Activated effector memory CD4-positive, alpha-beta T cell treated with Interleukin-2 at 50 U/mL for 16 hours (primary cell): ENCODE results near the gene HOXD8.

Experiments
- DNase-seq: peaks from one replicate; pipeline ENCODE4 v3.0.0-alpha.2; 2020

Gene HOXD8

GRCh38 chr2:176160986-176161824 lies 31.7 kb downstream of the HOXD8 start:
- DNase-seq: no peak

GRCh38 chr2:176161825-176162626 lies 32.5 kb downstream of the HOXD8 start:
- no peak for DNase-seq

GRCh38 chr2:176162911-176163671 lies 33.6 kb downstream of the HOXD8 start:
- no peak for DNase-seq

GRCh38 chr2:176163672-176164056 lies 34.2 kb downstream of the HOXD8 start:
- DNase-seq: no peak

- no peak for DNase-seq
These were observed 34.7 kb downstream of the HOXD8 start for GRCh38 chr2:176164201-176164600.

GRCh38 chr2:176164611-176165369 lies 35.3 kb downstream of the HOXD8 start:
- no peak for DNase-seq

GRCh38 chr2:176165370-176166050 lies 36.0 kb downstream of the HOXD8 start:
- no peak for DNase-seq

GRCh38 chr2:176166272-176166671 lies 36.8 kb downstream of the HOXD8 start:
- DNase-seq: no peak

- no peak for DNase-seq
These were observed 37.9 kb downstream of the HOXD8 start for GRCh38 chr2:176167398-176167797.

GRCh38 chr2:176169181-176169580 lies 39.7 kb downstream of the HOXD8 start:
- DNase-seq: no peak

GRCh38 chr2:176169711-176170110 lies 40.2 kb downstream of the HOXD8 start:
- no peak for DNase-seq

GRCh38 chr2:176170602-176171305 lies 41.2 kb downstream of the HOXD8 start:
- no peak for DNase-seq

- DNase-seq: no peak
These were observed 42.0 kb downstream of the HOXD8 start for GRCh38 chr2:176171351-176172006.

- DNase-seq: no peak
These were observed 42.7 kb downstream of the HOXD8 start for GRCh38 chr2:176172007-176172894.

GRCh38 chr2:176172895-176173566 lies 43.5 kb downstream of the HOXD8 start:
- DNase-seq: no peak

- DNase-seq: no peak
These were observed 44.3 kb downstream of the HOXD8 start for GRCh38 chr2:176173567-176174381.

GRCh38 chr2:176174382-176174823 lies 44.9 kb downstream of the HOXD8 start:
- no peak for DNase-seq
